SKM-1 treated with dmso at 0.1 percent for 144 hours (cell line): Measurements from ENCODE around the gene INTS4.
"Not testable (repeated sequence)": the region's sequence is repeated elsewhere in the genome, so short reads cannot be mapped to it uniquely, and the experiment has no call there.

Experiments used
- DNase-seq: peaks from one replicate; lab custom pipeline; 2025; ENCODE audit not compliant: unreplicated experiment; lab: John Stamatoyannopoulos, UW

INTS4 gene

DNA sequence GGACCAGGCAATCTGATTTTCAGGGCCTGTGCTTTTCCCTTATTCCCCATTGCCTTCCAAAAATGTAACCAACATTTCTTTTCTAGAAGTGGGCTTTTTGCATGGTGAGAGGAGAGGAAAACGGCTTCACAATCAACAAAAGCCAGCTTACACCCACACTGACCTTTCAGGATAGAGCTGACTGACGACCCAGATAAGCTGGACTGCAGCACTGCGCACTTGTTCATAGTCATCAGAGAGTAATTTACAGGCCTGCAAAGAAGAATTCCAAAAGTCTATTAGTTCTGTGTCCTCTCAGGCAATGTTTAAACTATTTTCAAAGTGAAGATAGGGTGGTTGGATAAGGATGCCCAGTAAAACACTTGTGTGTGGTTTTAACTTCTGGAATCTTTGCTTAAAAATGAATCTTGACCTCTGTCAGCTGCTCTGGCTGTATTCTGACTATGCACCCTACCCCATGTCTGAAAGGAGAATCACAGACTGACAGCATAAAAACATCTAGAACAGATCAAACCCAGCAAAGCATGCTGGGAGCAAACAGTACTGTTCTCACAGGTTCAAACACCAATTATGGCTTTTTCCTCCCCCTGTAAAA lies 35.8 kb downstream of the INTS4 start:
- not testable (repeated sequence) for DNase-seq

DNA sequence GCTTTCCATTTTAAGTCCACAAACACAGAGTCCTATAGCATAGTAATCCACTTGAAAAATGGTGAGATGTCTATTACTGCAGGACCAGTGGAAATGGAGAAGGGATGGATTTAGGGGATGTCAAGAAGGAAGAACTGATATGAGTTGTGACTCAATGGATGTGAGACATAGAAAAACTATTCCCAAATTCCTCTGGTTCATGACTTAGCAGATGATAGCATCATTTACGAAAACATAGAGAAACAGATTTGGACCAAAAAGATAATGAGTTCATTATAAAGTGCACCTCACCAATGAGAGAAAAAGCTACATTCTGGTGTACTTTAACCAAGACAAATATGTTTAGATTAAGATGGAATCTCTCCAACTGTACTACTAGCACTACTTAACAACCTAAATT lies 51.2 kb downstream of the INTS4 start:
- not testable (repeated sequence) for DNase-seq

DNA sequence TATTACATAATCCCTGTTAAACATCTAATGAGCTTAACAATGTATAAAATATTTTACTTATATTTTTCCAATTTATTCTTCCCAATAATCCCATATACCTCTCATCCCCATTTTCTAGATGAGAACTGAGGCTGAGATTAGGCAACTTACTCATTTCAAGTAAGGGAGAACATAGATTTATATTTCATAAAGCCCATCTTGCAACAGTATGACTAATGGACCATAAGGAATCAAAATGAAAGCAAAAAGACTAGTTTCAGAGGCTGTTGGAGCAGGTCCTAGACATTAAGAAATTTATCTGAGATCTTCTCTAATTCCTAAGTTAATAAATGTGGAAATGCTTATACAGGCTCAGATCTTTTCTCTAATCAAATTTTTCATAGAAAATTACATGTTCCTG lies 52.0 kb downstream of the INTS4 start:
- not testable (repeated sequence) for DNase-seq

DNA sequence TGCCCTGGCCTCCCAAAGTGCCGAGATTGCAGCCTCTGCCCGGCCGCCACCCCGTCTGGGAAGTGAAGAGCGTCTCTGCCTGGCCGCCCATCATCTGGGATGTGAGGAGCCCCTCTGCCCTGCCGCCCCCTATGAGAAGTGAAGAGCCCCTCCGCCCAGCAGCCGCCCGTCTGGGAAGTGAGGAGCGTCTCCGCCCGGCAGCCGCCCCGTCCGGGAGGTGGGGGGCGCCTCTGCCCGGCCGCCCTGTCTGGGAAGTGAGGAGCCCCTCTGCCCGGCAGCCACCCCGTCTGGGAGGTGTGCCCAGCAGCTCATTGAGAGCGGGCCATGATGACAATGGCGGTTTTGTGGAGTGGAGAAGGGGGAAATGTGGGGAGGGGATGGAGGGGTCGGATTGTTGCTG lies 60.9 kb downstream of the INTS4 start:
- DNase-seq: not testable (repeated sequence)

DNA sequence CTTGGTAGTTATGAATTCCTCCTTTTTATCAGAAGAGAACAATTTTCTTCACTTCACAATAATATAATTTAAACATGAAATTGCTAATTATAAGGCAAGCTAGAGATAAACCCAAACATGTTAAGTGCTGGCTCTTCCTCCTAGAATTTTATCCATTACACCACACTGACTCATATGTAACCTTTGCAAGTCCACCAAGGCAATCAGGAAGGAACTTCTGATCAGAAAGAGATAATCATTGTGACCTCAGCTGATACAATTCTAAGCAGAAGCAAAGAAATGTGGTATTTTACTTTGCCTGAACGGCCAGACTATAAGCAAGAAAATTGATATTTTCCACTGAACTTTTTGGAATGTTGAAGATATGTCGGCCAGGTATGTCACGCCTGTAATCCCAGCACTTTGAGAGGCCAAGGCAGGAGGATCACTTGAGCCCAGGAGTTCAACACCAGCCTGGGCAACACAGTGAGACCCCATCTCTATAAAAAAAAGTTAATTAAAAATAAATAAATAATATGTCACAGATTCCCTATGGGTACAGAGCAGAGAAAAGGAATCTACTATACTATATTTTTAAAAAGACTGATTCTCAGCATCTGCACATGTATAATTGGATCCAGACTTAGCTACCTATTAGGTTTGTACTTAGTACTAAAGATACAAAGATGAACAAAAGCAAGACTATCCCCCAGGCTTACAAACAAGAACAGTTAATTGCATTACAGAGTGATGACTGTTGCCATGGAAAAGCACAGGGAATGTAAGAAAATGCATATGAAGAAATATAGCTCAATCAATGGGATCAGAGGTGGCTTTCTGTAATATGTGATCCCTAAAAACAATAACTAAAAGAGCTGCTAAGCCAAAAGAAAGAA lies 63.9 kb downstream of the INTS4 start:
- not testable (repeated sequence) for DNase-seq

DNA sequence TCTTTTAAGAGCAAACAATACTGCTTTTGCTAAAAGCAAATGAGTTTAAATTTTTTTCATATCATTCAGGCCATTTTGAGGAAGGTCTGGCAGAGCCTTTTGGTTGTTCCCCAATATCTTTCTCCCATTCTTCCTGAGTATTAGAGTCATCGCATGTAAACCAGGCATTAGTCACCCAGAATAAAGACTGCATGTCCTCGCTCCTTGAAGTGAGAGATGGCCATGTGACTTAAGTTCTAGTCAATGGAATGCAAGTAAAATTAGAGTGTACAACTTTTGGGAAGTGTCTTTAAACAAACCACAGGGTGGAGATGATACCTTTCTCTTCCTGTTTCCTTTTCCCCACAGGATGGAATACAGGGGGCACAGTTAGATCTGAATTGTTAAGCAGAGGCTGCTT lies 76.8 kb downstream of the INTS4 start:
- DNase-seq: not testable (repeated sequence)

DNA sequence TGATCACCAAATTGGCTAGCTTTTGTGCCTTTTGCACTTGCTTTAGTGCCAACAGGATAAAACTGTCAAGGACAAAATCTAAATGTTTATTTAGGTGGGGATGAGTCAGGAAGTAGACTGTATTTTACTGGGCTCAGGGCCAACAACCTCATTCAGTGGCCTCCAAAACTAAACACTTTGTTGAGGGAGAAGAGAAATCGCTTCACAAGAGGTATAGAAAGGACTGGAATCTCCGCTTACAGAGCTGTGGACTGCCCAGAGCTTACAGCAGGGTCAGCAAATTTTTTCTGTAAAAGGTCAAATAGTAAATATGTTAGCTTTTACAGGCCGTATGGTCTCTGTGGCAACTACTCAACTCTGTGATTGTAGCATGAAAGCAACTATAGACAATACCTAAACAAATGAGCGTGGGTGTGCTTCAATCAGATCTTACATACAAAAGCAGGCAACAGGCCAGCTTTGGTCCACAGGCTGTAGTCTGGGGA lies 80.1 kb downstream of the INTS4 start:
- not testable (repeated sequence) for DNase-seq

DNA sequence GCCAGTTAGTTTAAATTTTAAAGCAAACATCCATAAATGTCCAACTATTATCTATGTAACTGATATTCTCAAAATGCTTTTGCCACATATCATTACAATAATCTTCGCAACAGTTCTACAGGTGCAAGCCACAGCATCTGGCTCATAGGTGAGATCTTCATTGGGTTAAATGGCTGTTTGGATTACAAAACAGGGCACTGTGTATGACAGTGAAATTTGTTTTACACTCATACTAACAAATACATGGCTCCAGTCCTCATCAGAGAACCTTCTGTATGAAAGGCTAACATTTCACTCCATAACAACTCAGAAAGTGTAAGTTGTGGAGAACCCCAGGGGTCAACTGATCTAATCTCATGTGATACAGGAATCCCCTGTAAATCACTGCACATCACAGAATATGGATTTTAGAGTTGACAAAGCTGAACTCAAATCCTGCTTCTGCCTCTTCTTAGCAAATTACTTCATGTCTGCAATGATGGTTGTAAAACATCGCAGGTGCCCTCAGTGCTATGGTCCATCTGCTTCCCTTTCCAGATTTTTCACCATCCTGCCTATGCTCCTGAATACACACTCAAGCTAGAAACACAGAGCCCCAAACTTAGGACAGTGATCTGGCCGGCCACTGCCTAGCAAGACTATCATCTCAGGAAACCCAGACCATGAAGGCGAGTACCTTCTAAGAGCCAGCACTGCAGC lies 80.7 kb downstream of the INTS4 start:
- not testable (repeated sequence) for DNase-seq

DNA sequence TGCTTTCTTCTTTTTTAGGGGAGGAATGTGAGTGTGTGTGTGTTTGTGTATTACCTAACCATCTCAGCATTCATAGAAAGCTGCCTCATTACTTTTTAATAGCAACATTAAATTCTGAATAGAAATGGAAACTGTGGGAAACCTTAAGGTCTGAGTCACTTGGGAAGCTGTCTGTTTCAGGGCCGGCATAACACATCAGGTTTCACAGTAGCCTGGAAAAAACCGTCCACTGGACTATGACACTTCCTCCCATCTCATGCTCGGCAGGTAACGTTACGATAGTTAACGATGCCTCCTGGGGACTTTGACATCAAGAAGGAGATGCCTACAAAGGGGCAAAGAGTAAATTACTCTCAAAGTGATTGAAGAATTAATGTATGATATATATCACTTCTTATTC lies 83.6 kb downstream of the INTS4 start:
- DNase-seq: not testable (repeated sequence)

DNA sequence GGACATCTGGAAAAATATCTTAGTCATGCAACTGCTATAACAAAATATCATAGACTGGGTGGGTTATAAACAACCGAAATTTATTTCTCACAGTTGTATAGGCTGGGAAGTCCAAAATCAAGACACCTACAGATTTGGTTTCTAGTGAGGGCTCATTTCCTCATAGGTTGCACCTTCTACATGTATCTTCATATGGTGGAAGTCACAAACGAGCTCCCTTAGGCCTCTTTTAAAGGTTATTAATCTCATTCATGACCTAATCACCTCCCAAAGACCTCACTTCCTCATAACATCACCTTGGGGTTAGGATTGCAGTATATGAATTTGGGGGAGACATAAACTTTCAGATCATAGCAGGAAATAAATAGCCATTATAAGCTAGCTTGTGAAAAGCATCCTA lies 85.2 kb downstream of the INTS4 start:
- DNase-seq: no peak

DNA sequence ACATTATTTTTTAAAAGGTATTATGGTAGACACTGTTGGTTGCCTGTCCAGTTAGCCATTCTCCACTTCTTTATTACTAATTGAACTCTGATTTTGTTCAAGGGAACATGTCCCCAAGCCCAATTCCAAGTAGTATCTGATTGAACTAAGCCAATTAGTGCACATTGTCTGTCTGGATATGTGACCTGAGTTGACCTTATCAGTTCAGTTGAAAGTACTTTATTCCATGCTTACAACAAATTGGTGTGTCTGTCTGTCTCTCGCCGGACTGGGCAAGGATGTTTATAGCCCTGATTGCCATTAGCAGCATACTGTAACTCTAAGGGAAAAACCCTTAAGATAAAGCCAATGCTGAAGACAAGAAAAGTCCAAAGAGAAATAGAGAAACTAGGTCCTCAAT lies 85.6 kb downstream of the INTS4 start:
- no peak for DNase-seq

DNA sequence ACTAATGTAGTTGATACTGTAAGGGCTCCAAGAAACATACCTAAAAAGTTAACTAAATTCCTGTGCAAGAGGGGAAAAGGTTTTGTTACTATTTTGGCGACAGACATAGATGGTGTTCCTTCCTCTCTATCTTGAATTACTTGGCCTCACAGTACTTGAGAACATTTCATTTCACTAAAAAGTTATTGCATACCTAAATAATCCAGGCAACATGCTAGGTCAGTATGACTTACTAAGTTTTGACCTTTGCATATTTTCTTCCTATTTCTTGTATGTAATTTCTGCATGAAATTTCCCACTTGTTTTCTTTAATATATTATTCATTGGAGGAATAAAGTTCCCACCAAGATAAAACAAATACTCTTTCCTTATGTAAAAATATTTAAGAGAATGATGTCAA lies 99.5 kb downstream of the INTS4 start:
- DNase-seq: not testable (repeated sequence)

DNA sequence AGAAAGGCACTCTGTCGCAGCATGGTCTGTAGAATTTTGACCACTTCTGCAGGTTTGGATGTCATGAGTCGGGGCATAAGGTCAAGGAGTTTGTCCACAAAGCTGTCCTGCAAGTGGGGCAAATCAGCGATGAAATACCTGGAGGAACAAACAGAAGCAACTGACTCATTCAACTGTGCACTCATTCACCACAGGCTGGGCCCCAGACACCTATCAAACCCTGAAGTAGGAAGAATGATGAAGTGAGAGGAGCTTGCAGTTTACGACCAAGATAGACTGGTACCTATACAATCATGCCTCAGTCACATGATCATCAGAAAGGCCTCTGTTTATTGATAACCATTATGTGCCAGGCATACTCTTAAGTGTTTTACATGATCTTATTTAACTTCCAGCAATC lies 102.8 kb downstream of the INTS4 start:
- DNase-seq: not testable (repeated sequence)

DNA sequence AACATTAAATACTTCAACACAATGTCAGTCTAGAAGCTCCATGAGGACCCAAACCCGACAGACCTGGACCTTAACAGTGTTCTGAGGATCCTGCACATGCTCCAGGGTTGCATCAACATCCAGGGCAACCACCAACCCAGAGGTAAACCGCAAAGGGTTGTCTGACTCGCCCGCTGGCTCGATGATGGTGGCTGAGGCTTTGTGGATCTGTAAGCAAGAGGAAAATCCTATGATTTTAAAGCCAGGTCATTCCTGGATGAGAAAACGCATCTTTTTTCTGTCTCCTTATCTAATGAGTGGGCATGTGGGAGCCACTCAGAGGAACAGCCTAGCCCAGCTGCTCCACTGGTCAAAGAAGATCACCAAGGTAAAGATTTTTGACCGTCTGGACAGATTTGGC lies 103.2 kb downstream of the INTS4 start:
- not testable (repeated sequence) for DNase-seq

DNA sequence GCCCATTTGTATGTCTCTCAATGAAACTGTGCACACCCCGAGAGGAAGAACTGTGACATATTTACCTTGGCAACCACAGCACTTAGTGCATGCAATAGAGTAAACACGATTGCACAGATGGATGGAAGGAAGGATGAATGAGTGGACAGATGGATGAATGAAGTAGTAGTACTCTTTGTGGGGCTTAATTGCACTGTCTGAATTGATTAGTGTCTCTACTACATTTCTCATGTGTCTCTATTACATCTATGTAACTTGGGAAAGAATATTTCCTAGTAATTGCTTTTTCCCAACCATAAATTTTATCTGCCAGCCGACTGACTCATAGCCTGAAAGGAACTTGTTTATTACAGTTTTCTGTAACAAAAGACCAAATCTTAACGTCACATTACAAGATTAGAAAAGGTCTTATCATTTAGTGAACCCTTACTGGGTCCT lies 103.8 kb downstream of the INTS4 start:
- DNase-seq: not testable (repeated sequence)

DNA sequence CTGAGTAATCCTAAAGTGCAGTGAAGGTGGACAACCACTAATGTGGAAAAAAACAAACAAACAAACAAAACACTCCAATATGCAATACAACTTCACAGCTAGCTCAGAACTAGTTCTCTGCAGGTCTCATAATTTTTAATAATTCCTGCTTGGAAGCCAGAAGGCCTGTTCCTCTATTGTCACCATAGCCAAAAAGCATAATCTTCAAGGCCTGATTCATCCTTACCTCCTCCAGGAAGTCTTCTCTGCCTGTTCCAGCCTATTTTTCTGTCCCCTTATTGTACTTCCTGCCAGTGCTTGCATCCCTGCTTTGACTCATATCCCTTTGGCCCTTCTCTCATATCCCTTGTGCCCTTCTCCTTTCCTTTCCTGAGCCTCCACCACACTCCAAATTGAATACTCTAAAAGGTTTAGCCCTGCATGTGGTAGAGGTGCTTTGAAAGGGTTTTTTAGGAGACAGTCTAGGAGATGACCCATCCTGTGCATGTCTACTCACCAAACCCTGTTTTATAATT lies 104.3 kb downstream of the INTS4 start:
- not testable (repeated sequence) for DNase-seq

DNA sequence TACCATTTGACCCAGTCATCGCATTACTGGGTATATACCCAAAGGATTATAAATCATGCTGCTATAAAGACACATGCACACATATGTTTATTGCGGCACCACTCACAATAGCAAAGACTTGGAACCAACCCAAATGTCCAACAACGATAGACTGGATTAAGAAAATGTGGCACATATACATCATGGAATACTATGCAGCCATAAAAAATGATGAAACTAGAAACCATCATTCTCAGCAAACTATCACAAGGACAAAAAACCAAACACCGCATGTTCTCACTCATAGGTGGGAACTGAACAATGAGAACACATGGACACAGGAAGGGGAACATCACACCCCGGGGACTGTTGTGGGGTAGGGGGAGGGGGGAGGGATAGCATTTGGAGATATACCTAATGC lies 105.4 kb downstream of the INTS4 start:
- DNase-seq: not testable (repeated sequence)

DNA sequence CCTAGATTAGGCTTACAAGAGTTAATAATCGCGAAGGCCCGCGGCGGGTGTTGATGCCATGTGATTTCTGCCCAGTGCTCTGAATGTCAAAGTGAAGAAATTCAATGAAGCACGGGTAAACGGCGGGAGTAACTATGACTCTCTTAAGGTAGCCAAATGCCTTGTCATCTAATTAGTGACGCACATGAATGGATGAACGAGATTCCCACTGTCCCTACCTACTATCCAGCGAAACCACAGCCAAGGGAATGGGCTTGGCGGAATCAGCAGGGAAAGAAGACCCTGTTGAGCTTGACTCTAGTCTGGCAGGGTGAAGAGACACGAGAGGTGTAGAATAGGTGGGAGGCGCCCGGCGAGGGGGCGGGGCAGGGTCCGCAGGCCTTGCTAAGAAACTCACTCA lies 108.1 kb downstream of the INTS4 start:
- no peak for DNase-seq

DNA sequence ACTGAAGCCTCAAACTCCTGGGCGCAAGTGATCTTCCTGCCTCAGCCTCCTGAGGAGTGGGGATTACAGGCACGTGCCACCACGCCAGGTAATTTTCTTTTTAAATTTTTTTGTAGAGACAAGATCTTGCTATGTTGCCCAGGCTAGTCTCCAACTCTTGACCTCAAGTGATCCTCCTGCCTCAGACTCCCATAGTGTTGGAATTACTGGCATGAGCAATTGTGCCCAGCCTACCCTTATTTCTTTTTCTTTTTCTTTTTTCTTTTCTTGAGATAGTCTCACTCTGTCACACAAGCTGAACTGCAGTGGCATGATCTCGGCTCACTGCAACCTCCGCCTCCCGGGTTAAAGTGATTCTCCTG lies 109.7 kb downstream of the INTS4 start:
- DNase-seq: no peak

DNA sequence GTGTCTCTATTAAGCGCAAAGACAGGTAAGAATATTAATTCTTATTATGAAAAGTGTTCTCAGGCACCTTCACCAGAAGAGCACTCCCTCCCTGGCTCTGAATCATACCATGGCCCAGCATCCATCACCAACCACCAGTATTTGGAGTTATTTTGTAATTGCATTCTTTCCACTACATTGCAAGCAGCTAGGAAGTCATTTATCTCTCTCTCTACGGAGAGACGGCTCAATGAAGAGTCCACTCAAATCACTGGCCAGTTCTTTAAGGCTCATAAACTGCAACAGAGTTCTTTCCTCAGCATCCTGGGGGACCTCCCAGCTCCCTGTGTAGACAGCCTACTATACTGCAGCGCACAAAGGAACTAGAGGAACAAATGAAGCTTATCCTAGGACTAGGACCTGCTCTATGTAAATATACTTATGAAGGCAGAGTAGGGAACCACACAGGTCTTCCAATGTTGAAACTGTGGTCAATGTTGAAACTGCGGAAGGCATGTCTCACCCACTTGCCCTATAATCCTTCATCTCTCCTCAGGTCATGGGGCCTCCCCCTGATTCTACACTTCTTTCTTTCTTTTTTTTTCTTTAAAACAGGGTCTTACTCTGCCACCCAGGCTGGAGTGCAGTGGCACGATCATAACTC lies 110.2 kb downstream of the INTS4 start:
- peak; percentile 60 for DNase-seq

DNA sequence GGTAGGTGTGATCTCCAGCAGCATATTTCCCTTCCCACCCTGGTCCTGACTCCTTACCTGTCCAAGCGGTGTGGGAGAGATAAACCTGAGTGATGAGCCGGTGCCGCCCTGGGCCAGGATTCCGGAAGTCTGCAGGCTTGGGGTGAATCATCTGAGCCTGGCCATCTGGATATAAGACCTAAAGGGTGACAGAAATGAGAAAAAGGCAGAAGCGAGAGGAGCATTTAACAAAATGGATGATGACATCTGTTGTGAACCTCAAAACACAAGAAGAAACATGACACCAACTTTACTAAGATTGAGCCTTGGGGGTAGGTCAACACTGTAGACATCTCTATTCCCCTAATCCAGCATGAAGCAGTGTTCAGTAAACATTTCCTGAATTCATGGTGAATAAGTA lies 110.7 kb downstream of the INTS4 start:
- no peak for DNase-seq
